Karpas-422 (cell line): ENCODE results near the gene GH1. TPM values are rescaled to one million over a fixed set of nuclear protein-coding genes. Genes with fewer than 3 reads are reported as not detected.
"Not testable (repeated sequence)": the region's sequence is repeated elsewhere in the genome, so short reads cannot be mapped to it uniquely, and the experiment has no call there.

Source experiments
- DNase-seq: peaks from one replicate; pipeline ENCODE4 v3.0.0-alpha.2; 2015
- H2AFZ ChIP-seq: fragments of 200-600 bp; sonication (generic); 2 replicates; pipeline ENCODE4 v1.6.1; 2014; ENCODE audit warnings: antibody characterized with exemption, low read length, mixed read lengths
- H3K27ac ChIP-seq: fragments of 200-600 bp; sonication (generic); 2 replicates; pipeline ENCODE4 v1.5.1; 2014; ENCODE audit warnings: mild to moderate bottlenecking, low read length, moderate library complexity
- H3K27me3 ChIP-seq: fragments of 200-600 bp; sonication (generic); 2 replicates; pipeline ENCODE4 v1.6.1; 2014; ENCODE audit warnings: low read length, mixed read lengths
- H3K36me3 ChIP-seq: fragments of 200-600 bp; sonication (generic); 2 replicates; pipeline ENCODE4 v1.6.1; 2014; ENCODE audit warnings: low read length, mixed read lengths; ENCODE audit not compliant: insufficient read depth
- H3K4me1 ChIP-seq: fragments of 200-600 bp; sonication (generic); 2 replicates; pipeline ENCODE4 v1.6.1; 2014; ENCODE audit warnings: mild to moderate bottlenecking, low read length, mixed read lengths
- H3K4me2 ChIP-seq: fragments of 200-600 bp; sonication (generic); 2 replicates; pipeline ENCODE4 v1.6.1; 2014; ENCODE audit warnings: low read length, low read depth, mild to moderate bottlenecking; ENCODE audit not compliant: poor library complexity, severe bottlenecking
- H3K4me3 ChIP-seq: fragments of 200-600 bp; sonication (generic); 2 replicates; pipeline ENCODE4 v1.5.1; 2014; ENCODE audit warnings: mild to moderate bottlenecking, antibody characterized with exemption, low read length, mixed read lengths
- H3K79me2 ChIP-seq: fragments of 200-600 bp; sonication (generic); 2 replicates; pipeline ENCODE4 v1.6.1; 2014; ENCODE audit warnings: mild to moderate bottlenecking, low read length, mixed read lengths
- H3K9ac ChIP-seq: fragments of 200-600 bp; sonication (generic); 2 replicates; pipeline ENCODE4 v1.6.0; 2014; ENCODE audit warnings: low read length
- H3K9me2 ChIP-seq: fragments of 200-600 bp; sonication (generic), shearing (Covaris generic); replicated peaks from 2 replicates; pipeline ENCODE4 v1.6.0; 2014; ENCODE audit warnings: mild to moderate bottlenecking, low read length, moderate library complexity; ENCODE audit not compliant: insufficient read depth
- H3K9me3 ChIP-seq: fragments of 300-700, 200-600 bp; sonication (generic); 2 replicates; pipeline ENCODE4 v1.6.1; 2014; ENCODE audit warnings: low read length, mixed read lengths
- H4K20me1 ChIP-seq: fragments of 200-600 bp; sonication (generic); 2 replicates; pipeline ENCODE4 v1.6.1; 2014; ENCODE audit warnings: mild to moderate bottlenecking, antibody characterized with exemption, low read length, low read depth; ENCODE audit not compliant: insufficient read depth
- small RNA-seq: library from RNA; depleted of rRNA; stranded (forward); fragments of <200 nt; gene quantifications from one replicate; pipeline ENCODE3, GENCODE V24; 2014
- total RNA-seq: library from RNA; depleted of rRNA; stranded (reverse); fragments of >200 nt; shearing (Covaris generic); gene quantifications from 2 replicates; pipeline ENCODE4 v1.2.3, GENCODE V29; 2014; ENCODE audit warnings: low replicate concordance; rRNA removed

The GH1 gene
- total RNA-seq, 1 experiment from 2014 or later: not detected

DNA sequence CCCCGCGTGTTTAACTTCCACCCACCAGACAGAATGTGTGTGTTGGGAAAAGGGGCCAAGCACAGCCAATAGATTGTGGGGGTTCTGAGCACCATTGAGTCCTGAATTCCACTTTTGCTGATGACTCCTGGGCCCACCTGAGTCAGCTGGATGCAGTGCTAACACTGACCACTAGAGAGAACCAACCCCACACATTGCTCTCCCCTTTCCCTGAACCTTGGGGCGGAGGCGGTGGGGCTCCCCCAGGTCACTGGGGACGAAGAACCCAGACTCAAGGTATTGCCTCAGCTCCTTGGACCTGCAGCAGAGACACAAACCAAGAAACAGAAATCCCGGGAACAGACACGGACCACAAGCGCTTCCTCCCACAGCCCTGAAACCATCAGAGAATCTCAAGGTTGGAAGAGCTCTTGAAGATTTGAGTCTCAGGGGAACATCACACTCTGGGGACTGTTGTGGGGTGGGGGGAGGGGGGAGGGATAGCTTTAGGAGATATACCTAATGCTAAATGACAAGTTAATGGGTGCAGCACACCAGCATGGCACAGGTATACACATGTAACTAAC lies 44.5 kb downstream of the GH1 start:
- H3K27me3 ChIP-seq, H3K9ac ChIP-seq, H3K36me3 ChIP-seq, H2AFZ ChIP-seq, H3K4me1 ChIP-seq, DNase-seq, H3K27ac ChIP-seq, H3K4me3 ChIP-seq, H4K20me1 ChIP-seq, H3K79me2 ChIP-seq, H3K9me2 ChIP-seq, H3K4me2 ChIP-seq, H3K9me3 ChIP-seq: not testable (repeated sequence)

DNA sequence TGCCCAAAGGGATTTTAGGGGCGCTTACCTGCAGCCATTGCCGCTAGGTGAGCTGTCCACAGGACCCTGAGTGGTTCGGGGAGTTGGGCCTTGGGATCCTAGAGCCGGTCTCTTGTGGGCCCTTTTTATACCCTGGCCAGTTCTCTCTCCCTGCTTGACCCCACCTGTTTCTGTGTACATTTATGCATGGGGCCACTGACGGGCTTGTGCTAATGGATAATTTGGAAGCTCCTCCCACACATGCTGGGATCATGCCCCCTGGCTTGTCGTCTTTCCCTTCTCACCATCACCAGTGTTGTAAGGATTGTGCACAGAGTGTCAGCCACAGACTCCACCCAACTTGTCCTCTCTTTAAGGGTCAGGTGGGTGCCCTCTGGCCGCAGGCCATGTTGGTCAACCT lies 45.1 kb downstream of the GH1 start, which contains the start of gene CSH2:
CSH2 (minus strand) TSS at position 101 of the 400 bp plus-strand sequence; CDS start at position 38, 63 bp downstream.
- not testable (repeated sequence) for H3K79me2 ChIP-seq, H3K27ac ChIP-seq, H3K9me3 ChIP-seq, H3K27me3 ChIP-seq, H3K9me2 ChIP-seq, H3K4me2 ChIP-seq, H2AFZ ChIP-seq, DNase-seq, H3K9ac ChIP-seq, H3K4me1 ChIP-seq, H4K20me1 ChIP-seq, H3K36me3 ChIP-seq, H3K4me3 ChIP-seq

DNA sequence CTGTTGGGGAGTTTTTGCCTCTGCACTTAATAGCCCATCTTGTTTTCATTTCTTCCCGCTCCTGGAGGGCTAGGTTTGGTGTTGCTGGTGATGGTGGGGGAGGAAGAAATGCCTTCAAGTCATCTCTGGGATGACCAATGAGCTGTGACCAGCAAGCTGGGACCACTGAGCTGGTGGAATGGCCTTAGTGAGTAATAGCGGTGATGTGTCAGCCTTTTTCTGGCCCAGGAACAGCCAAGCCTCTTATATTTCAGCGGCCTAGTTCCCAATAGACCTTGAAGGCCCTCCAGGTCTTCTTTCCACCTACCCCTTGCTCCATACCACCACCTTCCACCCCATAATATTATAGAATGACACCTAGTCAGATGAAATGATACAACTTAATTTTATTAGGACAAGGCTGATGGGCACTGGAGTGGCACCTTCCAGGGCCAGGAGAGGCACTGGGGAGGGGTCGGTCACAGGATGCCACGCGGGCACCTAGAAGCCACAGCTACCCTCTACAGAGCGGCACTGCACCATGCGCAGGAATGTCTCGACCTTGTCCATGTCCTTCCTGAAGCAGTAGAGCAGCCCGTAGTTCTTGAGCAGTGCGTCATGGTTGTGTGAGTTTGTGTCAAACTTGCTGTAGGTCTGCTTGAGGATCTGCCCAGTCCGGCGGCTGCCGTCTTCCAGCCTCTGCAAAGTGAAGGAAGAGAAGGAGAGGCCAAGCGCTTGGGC lies 46.8 kb downstream of the GH1 start:
- H3K9ac ChIP-seq, H3K9me2 ChIP-seq, DNase-seq, H3K79me2 ChIP-seq, H3K4me1 ChIP-seq, H3K9me3 ChIP-seq, H3K27ac ChIP-seq, H3K36me3 ChIP-seq, H3K4me3 ChIP-seq, H4K20me1 ChIP-seq, H3K4me2 ChIP-seq, H2AFZ ChIP-seq, H3K27me3 ChIP-seq: not testable (repeated sequence)

DNA sequence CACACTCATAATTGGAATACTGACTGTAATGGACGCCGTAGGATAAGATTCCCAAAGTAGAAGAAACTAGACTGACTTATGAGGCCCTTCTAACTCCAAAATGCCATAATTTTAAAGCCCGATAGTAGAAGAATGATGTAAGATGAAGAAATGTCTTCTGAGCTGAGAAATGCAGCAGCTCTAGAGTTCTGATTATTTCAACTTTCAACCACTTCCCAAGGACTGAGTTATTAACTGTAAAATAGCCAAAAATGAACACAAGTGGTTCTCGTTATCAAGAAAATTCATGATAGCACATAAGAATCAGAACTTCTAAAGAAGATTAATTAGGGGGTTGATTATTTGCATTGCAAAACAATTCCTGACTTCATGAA lies 48.4 kb downstream of the GH1 start:
- not testable (repeated sequence) for H3K27ac ChIP-seq, H3K27me3 ChIP-seq, H3K4me2 ChIP-seq, H3K9ac ChIP-seq, H3K4me3 ChIP-seq, H2AFZ ChIP-seq, H3K4me1 ChIP-seq, H3K79me2 ChIP-seq, H4K20me1 ChIP-seq, DNase-seq, H3K9me2 ChIP-seq, H3K9me3 ChIP-seq, H3K36me3 ChIP-seq

DNA sequence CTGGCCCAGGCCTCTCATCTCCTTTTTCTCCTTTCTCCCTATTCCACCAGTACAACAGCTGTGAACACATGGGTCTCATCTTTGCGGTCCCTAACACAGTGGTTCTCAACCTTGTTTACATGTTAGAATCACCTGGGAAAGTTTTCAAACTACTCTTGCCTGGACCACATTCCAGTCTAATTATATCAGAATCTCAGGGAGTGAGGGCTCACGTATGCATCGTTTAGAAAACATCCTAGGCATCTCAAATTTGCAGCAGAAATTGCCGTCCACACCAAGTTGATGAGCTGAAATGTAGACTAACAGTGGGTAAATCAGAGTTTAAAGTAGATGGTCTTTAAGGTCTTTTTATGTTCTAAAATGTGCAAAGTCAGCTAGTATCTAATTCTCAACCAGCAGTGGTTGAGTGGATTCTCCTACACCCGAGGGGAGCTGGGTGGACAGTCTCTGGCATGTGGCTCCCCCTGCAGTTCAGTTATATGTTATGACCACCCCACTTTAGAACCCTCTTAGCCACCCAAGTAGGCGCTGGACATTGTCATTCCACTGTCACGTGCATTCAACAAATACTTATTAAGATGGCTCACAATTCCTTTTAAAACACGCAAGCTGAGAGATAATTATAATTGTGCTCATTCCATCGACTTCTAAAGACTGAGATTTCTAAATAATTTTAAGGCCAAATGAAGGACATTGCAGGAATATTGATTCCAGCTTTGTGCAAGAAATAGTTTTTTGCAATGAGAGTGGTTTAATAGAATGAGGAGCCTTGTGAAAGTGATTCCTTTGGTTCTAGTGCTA lies 48.9 kb downstream of the GH1 start:
- not testable (repeated sequence) for H4K20me1 ChIP-seq, DNase-seq, H3K4me3 ChIP-seq, H3K79me2 ChIP-seq, H3K4me1 ChIP-seq, H3K27me3 ChIP-seq, H3K9me3 ChIP-seq, H3K9ac ChIP-seq, H3K27ac ChIP-seq, H3K9me2 ChIP-seq, H3K36me3 ChIP-seq, H2AFZ ChIP-seq, H3K4me2 ChIP-seq

Small RNA genes within 50 kb of the gene (small RNA-seq; reads per million reads assigned to genes)
- not detected for gene AC040958.1
- not detected for gene AC127029.1
- not detected for gene GH1

Other genes starting within 250 kb of the GH1 start
- gene LIMD2, start 218.7 kb downstream of the GH1 start, total RNA-seq: 200 and 538 TPM in 2 replicates
- gene STRADA, start 177.0 kb downstream of the GH1 start, total RNA-seq: 25.8 and 27.5 TPM in 2 replicates
- gene CCDC47, start 145.2 kb downstream of the GH1 start, total RNA-seq: 28.0 and 35.9 TPM in 2 replicates
- 76.5 and 77.6 TPM in 2 replicates for gene DDX42, start 144.7 kb downstream of the GH1 start, total RNA-seq
- 26.9 and 49.1 TPM in 2 replicates for gene PSMC5, start 91.4 kb downstream of the GH1 start, total RNA-seq
- gene FTSJ3, start 91.2 kb downstream of the GH1 start, total RNA-seq: 30.7 and 39.5 TPM in 2 replicates
- 103 and 143 TPM in 2 replicates for gene SMARCD2, start 76.2 kb downstream of the GH1 start, total RNA-seq
- gene CSH2, start 45.2 kb downstream of the GH1 start, total RNA-seq: not detected in 2 replicates
- not detected in 2 replicates for gene GH2, start 36.9 kb downstream of the GH1 start, total RNA-seq
- gene CSH1, start 22.3 kb downstream of the GH1 start, total RNA-seq: not detected in 2 replicates
- gene CSHL1, start 7.6 kb downstream of the GH1 start, total RNA-seq: not detected in 2 replicates
- 545 and 1,164 TPM in 2 replicates for gene CD79B, start 13.5 kb upstream of the GH1 start, total RNA-seq
- under 0.01 and 0.07 TPM in 2 replicates for gene SCN4A, start 54.1 kb upstream of the GH1 start, total RNA-seq
- not detected in 2 replicates for gene PRR29, start 79.5 kb upstream of the GH1 start, total RNA-seq
- gene ICAM2, start 101.8 kb upstream of the GH1 start, total RNA-seq: 4.4 and 12.1 TPM in 2 replicates
- gene ERN1, start 211.3 kb upstream of the GH1 start, total RNA-seq: 1.9 and 10.9 TPM in 2 replicates